Dedifferentiated amniotic fluid mesenchymal stem cell (primary cell): ENCODE results near the gene NDUFV2.
"Not testable (repeated sequence)": the region's sequence is repeated elsewhere in the genome, so short reads cannot be mapped to it uniquely, and the experiment has no call there.

ENCODE experiments used
- DNase-seq: peaks from one replicate; pipeline ENCODE4 v3.0.0-alpha.2; 2016; ENCODE audit errors: extremely low spot score

The NDUFV2 gene

DNA sequence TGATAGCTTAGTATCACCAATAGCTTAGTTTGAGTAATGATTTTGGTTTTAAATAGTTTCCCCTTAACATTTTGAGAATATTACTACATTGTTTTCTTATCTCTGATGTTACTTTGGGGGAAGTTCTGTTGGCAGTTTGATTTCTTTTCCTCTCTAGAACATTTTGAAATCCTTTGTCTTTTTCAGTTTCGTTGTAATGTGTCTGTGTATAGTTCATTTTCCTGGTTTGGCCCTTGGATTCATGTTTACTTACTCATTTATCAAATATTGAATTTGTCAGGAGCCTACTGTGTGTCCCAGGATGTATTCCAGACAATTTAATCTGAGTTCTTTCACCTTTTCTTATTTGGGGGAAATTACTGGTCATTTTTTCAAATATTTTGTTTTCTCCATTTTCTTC, 50.8 kb downstream of the NDUFV2 start:
- DNase-seq, result no peak

- no peak for DNase-seq
These were observed 54.2 kb downstream of the NDUFV2 start for GRCh38 chr18:9156604-9157249.

DNA sequence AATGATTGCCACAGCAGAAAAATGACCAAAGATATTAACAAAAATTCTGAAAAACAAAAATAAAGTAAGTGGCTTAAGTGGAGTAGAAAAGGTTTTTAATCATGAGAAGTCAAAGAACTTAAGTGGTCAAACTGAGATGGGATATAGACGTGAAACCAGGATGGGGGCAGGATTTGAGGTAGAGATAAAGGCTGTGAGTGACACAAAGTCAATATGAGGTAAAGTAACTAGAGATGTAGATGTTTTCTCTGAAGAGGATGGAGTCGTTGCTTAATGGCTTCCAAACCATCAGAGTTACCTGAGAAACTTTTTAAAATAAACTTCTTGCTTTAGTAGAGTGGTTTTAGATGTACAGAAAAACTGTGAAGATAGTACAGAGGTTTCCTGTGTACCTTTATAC, 55.3 kb downstream of the NDUFV2 start:
- DNase-seq, result no peak

DNA sequence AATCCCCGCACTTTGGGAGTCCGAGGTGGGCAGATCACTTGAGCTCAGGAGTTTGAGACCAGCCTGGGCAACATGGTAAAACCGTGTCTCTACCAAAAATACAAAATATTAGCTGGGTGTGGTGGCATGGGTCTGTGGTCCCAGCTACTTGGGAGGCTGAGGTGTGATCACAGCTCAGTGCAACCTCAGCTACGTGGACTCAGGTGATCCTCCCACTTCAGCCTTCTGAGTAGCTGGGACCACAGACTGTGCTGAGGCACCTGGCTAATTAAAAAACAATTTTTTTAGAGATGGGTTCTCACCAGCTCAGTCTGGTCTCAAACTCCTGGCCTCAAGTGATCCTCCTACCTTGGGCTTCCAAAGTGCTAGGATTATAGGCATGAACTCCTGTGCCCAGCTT, 57.5 kb downstream of the NDUFV2 start:
- no peak for DNase-seq

GRCh38 chr18:9162663-9163062, 60.2 kb downstream of the NDUFV2 start:
- not testable (repeated sequence) for DNase-seq

- DNase-seq, result not testable (repeated sequence)
These were observed 61.6 kb downstream of the NDUFV2 start for GRCh38 chr18:9164149-9164548.

GRCh38 chr18:9165883-9166282, 63.4 kb downstream of the NDUFV2 start:
- not testable (repeated sequence) for DNase-seq

DNA sequence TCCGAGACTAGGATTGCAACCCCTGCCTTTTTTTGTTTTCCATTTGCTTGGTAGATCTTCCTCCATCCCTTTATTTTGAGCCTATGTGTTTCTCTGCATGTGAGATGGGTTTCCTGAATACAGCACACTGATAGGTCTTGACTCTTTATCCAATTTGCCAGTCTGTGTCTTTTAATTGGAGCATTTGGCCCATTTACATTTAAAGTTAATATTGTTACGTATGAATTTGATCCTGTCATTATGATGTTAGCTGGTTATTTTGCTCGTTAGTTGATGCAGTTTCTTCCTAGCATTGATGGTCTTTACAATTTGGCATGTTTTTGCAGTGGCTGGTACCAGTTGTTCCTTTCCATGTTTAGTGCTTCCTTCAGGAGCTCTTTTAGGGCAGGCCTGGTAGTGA, 67.0 kb downstream of the NDUFV2 start:
- DNase-seq, result not testable (repeated sequence)

DNA sequence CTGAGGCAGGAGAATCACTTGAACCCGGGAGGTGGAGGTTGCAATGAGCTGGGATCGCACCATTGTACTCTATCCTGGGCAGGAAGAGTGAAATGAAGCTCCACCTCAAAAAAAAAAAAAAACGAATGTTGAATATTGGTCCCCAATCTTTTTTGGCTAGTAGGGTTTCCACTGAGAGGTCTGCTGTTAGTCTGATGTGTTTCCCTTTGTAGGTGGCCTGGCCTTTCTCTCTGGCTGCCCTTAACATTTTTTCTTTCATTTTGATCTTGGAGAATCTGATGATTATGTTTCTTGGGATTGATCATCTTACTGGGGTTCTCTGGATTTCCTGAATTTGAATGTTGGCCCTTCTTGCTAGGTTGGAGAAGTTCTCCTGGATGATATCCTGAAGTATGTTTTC, 69.4 kb downstream of the NDUFV2 start:
- not testable (repeated sequence) for DNase-seq

DNA sequence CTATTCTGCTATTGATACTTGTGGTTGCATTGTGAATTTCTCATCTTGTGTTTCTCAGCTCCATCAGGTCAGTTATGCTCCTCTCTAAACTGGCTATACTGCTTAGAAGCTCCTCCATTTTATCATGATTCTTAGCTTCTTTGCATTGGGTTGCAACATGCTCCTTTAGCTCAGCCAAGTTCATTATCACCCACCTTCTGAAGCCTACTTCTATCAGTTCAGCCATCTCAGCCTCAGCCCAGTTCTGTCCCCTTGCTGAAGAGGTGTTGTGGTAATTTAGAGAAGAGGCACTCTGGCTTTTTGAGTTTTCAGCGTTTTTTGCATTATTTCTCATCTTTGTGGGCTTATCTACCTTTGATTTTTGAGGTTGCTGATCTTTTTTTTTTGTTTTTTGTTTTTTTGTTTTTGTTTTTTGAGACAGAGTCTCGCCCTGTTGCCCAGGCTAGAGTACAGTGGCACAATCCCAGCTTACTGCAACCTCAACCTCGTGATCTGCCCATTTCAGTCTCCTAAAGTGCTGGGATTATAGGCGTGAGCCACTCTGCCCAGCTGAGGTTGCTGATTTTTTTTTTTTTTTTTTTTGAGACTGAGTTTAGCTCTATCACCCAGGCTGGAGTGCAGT, 70.1 kb downstream of the NDUFV2 start:
- DNase-seq, result no peak

GRCh38 chr18:9173770-9174233, 71.3 kb downstream of the NDUFV2 start:
- DNase-seq, result no peak

- DNase-seq, result no peak
These were observed 71.8 kb downstream of the NDUFV2 start for GRCh38 chr18:9174302-9174701.

DNA sequence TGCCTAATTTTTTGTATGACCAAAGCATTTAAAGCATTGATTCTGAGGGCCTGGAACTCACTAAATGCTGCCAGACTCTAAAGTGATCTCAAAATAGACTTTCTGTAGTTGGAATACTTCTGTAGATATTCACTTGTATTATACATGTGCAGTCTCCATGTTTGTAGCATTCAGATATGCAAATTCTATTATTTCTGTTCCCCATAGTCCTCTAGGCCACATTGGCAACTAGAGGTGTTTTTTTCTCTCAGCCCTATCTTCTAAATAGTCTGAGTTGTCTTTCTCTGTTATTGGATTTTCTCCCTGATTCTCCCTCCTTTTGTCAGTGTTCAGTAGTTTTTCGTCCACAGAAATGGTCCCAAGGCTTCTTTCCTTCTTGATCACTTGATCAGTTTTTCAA, 72.6 kb downstream of the NDUFV2 start:
- no peak for DNase-seq

DNA sequence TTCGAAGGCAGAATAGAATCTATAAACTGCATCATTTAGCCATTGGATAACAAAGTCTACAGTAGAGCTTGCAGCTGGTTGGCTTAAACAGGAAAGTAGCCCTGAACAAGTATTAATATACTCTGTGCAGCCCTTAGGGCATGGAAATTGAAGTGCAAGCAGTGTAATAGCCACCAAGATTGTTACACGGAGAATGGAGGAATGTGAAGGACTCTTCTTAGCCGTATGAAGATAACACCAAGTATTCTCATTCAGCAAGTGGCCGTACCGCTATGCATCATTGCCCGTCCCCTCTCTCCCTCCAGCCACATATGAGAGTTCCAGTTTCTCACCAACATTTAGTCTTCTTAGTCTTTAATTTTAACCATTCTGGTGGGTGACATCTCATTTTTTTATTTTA, 74.5 kb downstream of the NDUFV2 start:
- DNase-seq, result no peak

- no peak for DNase-seq
These were observed 75.0 kb downstream of the NDUFV2 start for GRCh38 chr18:9177466-9177865.

GRCh38 chr18:9178557-9178956, 76.1 kb downstream of the NDUFV2 start:
- DNase-seq, result no peak

- DNase-seq, result no peak
These were observed 78.8 kb downstream of the NDUFV2 start for GRCh38 chr18:9181275-9181674.

DNA sequence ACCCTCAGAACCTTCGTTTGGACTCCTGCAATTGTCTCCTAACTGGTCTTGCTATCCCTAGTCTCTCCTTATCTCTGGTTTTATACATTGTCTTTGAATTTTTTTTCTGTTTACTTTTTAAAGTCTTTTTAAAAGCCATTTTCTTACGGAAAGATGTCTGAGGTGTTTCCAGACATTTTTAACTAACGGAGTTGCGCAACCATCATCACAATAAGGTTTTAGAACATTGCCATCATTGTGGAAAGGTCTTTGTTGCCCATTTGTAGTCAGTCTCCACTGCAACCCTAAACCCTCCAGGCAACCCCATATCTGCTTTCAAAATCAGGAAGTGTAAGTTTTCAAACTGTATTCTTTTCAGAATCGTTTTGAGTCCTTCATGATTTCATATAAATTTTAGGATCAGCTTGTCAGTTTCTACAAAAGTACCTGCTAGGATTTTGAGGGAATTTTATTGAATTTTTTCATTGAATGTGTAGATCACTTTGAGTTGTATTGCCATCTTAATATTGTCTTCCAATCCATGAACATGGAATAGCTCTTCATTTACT, 80.4 kb downstream of the NDUFV2 start:
- no peak for DNase-seq
